PFSK-1 (cell line): ENCODE measurements around the gene CDH8.

Experiments used
- FOXP2 ChIP-seq: optimal IDR thresholded peaks from 2 replicates; pipeline ENCODE3; 2011; ENCODE audit warnings: borderline replicate concordance, control low read depth, inconsistent platforms; ENCODE audit not compliant: insufficient read depth; ENCODE audit errors: extremely low read length, extremely low read depth
- POLR2AphosphoS5 ChIP-seq: IDR thresholded peaks from 2 replicates; pipeline ENCODE4 v1.6.1; 2012; ENCODE audit warnings: low read depth, mild to moderate bottlenecking, control low read depth, low read length, moderate library complexity
- SIN3A ChIP-seq: IDR thresholded peaks from 2 replicates; pipeline ENCODE4 v1.6.1; 2012; ENCODE audit warnings: mild to moderate bottlenecking, low read length, moderate library complexity, borderline replicate concordance; ENCODE audit not compliant: insufficient read depth
- TAF1 ChIP-seq: IDR thresholded peaks from 2 replicates; pipeline ENCODE4 v1.6.1; 2012; ENCODE audit warnings: low read length, control low read depth, borderline replicate concordance; ENCODE audit not compliant: insufficient read depth
- TF ChIP-seq, protein P1 (sequence below), 2 experiments: IDR thresholded peaks; 2 replicates each; pipeline versions ENCODE4 v1.6.1 to v1.8.0; 2011 to 2012; ENCODE audit warnings: low read depth in 2 of 2, low read length in 2 of 2, control low read depth in 1 of 2, inconsistent platforms in 1 of 2, mild to moderate bottlenecking in 1 of 2, moderate library complexity in 1 of 2; ENCODE audit not compliant: insufficient read depth in 1 of 2

Gene CDH8

DNA sequence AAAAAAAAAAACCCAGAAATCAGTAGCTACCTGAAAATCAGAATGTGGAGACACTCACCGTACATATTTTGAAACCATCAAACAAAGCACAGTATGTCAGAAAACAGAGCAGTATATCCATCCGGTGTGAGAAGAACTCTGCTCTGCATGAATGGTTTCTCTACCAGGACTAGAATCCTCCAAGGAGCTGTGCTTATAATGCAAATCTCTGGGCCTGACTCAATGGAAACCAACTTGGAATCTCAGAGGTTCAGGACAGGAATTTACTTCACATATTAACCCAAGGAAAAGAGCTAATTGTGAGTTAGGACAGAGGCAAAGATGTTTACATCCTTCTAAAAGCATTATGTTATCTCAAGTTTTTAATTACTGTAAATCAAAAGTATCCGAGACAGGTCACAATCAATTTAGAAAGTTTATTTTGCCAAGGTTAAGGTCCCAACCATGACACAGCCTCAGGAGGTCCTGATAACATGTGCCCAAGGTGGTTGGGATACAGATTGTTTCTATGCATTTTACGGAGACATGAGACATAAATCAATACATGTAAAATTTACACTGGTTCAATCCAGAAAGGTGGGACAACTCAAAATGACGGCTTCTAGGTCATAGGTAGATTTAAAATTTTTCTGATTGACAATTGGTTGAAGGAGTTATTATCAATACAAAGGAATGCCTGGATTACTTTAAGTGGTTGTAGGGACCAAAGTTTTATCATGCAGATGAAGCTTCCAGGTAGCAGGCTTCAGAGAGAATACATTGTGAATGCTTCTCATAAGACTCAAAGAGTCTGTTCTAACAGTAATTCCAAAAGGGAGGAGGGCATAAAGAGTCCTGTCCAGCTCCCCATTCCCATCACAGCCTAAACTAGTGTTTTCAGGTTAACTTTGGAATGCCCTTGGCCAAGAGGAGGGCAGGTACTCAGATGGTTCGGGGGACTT lies 164.1 kb downstream of the CDH8 start:
- TF ChIP-seq FOXP2 (no peak), SIN3A (no peak), TAF1 (no peak), POLR2AphosphoS5 (no peak)
- TF ChIP-seq, protein P1, sequence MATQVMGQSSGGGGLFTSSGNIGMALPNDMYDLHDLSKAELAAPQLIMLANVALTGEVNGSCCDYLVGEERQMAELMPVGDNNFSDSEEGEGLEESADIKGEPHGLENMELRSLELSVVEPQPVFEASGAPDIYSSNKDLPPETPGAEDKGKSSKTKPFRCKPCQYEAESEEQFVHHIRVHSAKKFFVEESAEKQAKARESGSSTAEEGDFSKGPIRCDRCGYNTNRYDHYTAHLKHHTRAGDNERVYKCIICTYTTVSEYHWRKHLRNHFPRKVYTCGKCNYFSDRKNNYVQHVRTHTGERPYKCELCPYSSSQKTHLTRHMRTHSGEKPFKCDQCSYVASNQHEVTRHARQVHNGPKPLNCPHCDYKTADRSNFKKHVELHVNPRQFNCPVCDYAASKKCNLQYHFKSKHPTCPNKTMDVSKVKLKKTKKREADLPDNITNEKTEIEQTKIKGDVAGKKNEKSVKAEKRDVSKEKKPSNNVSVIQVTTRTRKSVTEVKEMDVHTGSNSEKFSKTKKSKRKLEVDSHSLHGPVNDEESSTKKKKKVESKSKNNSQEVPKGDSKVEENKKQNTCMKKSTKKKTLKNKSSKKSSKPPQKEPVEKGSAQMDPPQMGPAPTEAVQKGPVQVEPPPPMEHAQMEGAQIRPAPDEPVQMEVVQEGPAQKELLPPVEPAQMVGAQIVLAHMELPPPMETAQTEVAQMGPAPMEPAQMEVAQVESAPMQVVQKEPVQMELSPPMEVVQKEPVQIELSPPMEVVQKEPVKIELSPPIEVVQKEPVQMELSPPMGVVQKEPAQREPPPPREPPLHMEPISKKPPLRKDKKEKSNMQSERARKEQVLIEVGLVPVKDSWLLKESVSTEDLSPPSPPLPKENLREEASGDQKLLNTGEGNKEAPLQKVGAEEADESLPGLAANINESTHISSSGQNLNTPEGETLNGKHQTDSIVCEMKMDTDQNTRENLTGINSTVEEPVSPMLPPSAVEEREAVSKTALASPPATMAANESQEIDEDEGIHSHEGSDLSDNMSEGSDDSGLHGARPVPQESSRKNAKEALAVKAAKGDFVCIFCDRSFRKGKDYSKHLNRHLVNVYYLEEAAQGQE (IDR thresholded peaks at IDR 0.05; ENCODE audit: insufficient read depth in 1 of 2, low read depth in 2 of 2, low read length in 2 of 2), result no peak

DNA sequence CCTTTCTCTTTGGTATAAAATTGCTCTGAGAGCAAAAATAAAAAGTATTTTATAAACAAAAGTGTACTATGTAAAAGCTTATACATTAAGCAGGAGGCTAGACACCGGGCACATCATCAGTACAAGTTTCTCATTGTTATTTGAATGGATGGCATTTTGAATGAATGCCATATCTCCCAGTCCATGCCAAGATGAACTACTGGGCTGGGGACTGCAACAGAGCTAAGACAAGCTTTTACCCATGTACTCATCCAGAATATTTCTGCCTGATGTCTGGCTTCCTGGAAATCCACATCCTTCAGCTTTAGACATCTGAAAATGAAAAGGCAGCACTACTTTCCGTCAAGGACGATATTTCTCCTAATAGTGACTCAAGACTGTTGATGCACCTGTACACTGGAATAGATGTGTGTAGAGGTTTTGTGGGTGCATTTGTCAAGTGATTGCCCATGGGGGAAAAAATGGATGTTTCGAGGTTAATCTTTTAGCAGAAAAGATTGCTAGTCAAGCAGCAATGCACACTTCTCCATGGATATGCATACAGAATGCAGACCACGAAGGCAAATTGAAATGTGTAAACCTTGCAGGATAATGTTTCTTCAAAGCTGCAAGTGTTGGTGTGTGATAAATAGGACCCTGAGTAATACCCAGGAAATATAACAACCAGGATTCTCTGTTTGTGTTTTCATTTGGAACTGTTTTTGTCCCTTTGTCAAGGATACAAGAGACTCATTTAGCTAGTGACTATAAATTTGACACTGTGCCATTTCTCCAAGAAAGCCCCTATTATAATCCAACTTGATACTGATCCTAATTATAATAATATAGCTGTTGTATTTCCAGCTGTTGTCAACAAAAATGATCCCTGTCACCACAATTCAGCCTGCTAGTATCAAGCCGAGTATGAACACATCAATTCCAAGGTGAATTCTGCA lies 173.8 kb downstream of the CDH8 start:
- TF ChIP-seq POLR2AphosphoS5 (no peak), FOXP2 (no peak), TAF1 (no peak), SIN3A (no peak)
- TF ChIP-seq, protein P1 (IDR thresholded peaks at IDR 0.05; ENCODE audit: insufficient read depth in 1 of 2, low read depth in 2 of 2, low read length in 2 of 2), result no peak

DNA sequence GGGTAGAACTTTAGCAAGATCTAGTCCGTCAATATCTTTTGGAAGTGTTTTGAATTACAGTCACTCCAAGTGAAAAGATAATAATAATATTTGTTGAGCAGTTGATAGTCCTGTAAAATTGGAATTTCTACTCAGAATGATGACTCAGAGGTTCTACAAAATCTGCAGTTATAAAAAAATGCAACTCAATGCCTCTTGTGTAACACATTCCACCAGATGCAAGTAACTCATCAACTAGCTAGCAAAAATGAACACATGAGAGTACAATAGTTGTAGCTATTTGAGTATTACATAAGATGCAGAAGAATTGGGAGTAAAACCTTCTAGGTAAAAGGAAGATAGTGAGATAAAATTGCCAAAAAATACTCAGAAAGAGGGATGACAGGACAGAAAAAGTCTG lies 177.2 kb downstream of the CDH8 start:
- no peak for TF ChIP-seq POLR2AphosphoS5
- TF ChIP-seq, protein P1 (IDR thresholded peaks at IDR 0.05; ENCODE audit: insufficient read depth in 1 of 2, low read depth in 2 of 2, low read length in 2 of 2), result no peak
- no peak for TF ChIP-seq TAF1
- no peak for TF ChIP-seq SIN3A
- no peak for TF ChIP-seq FOXP2

DNA sequence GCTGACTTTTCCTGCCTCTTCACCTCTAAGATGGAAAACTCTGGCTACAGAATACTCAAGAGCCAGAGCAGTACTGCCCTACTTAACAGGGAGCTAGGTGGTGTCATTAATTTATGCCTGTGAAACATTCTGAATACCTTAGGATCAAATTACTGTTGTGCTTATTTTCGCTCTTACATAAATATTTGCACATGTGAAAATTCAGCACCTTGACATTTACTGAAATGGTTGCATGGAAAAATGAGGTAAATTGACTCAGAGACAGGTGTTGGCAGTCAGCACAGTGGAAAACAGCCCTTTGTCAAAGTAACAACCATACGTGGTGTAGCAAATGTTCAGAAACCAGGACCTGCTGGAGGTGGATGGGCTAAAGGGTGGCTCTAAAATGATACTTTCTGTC lies 193.6 kb downstream of the CDH8 start:
- TF ChIP-seq POLR2AphosphoS5, result no peak
- no peak for TF ChIP-seq TAF1
- TF ChIP-seq FOXP2, result no peak
- no peak for TF ChIP-seq SIN3A
- TF ChIP-seq, protein P1 (IDR thresholded peaks at IDR 0.05; ENCODE audit: insufficient read depth in 1 of 2, low read depth in 2 of 2, low read length in 2 of 2), result no peak
